ENCODE results near the gene SLC5A7.

The SLC5A7 gene

GRCh38 chr2:107986278-107987217 lies at the start of gene SLC5A7:
TSS of gene SLC5A7 (plus strand) at chr2:107986524. CDS start at chr2:107988156, 1,632 bp downstream.
- DNase-seq: no peak

- DNase-seq: no peak
Observed at GRCh38 chr2:107961395-107961794, 24.9 kb upstream of the SLC5A7 start.

GRCh38 chr2:107964185-107964584 lies 22.1 kb upstream of the SLC5A7 start:
- DNase-seq: no peak

GRCh38 chr2:107984707-107985106 lies 1.6 kb upstream of the SLC5A7 start:
- DNase-seq: no peak

GRCh38 chr2:107988108-107988507 lies 1.8 kb downstream of the SLC5A7 start:
- DNase-seq: no peak

GRCh38 chr2:107989445-107989844 lies 3.1 kb downstream of the SLC5A7 start:
- DNase-seq: no peak

GRCh38 chr2:107990718-107991117 lies 4.4 kb downstream of the SLC5A7 start:
- DNase-seq: no peak

GRCh38 chr2:107992069-107992468 lies 5.7 kb downstream of the SLC5A7 start:
- DNase-seq: no peak

- DNase-seq: no peak
Observed at GRCh38 chr2:107999158-107999557, 12.8 kb downstream of the SLC5A7 start.

- DNase-seq: no peak
Observed at GRCh38 chr2:108010912-108011591, 24.7 kb downstream of the SLC5A7 start.

- no peak for DNase-seq
Observed at GRCh38 chr2:108013305-108013704, 27.0 kb downstream of the SLC5A7 start.

GRCh38 chr2:108022628-108023027 lies 36.3 kb downstream of the SLC5A7 start:
- no peak for DNase-seq

GRCh38 chr2:108023776-108024175 lies 37.5 kb downstream of the SLC5A7 start:
- no peak for DNase-seq

GRCh38 chr2:108026092-108026794 lies 39.9 kb downstream of the SLC5A7 start:
- no peak for DNase-seq

- DNase-seq: no peak
Observed at GRCh38 chr2:108029496-108029895, 43.2 kb downstream of the SLC5A7 start.

- no peak for DNase-seq
Observed at GRCh38 chr2:108029912-108030311, 43.6 kb downstream of the SLC5A7 start.

GRCh38 chr2:108031471-108031941 lies 45.2 kb downstream of the SLC5A7 start:
- DNase-seq: no peak

- DNase-seq: no peak
Observed at GRCh38 chr2:108034843-108035242, 48.5 kb downstream of the SLC5A7 start.

- DNase-seq: no peak
Observed at GRCh38 chr2:108048752-108049151, 62.4 kb downstream of the SLC5A7 start.

GRCh38 chr2:108058576-108059137 lies 72.3 kb downstream of the SLC5A7 start:
- no peak for DNase-seq

GRCh38 chr2:108061439-108062042 lies 75.2 kb downstream of the SLC5A7 start:
- no peak for DNase-seq

All from NCI-H446 (cell line).